Stimulated activated CD4-positive, alpha-beta T cell treated with anti-CD3 and anti-CD28 coated beads, Interleukin-12 subunit alpha, Interleukin-12 subunit beta, amount 100 ng/mL, for 48 hours (primary cell): ENCODE results near the gene TMEM178B.

Source experiments
- DNase-seq, 3 donors: peaks; one replicate each; pipeline ENCODE4 v3.0.0-alpha.2; 2020; ENCODE audit warnings: low read depth in 2 of 3, low spot score in 1 of 3

TMEM178B gene

DNA sequence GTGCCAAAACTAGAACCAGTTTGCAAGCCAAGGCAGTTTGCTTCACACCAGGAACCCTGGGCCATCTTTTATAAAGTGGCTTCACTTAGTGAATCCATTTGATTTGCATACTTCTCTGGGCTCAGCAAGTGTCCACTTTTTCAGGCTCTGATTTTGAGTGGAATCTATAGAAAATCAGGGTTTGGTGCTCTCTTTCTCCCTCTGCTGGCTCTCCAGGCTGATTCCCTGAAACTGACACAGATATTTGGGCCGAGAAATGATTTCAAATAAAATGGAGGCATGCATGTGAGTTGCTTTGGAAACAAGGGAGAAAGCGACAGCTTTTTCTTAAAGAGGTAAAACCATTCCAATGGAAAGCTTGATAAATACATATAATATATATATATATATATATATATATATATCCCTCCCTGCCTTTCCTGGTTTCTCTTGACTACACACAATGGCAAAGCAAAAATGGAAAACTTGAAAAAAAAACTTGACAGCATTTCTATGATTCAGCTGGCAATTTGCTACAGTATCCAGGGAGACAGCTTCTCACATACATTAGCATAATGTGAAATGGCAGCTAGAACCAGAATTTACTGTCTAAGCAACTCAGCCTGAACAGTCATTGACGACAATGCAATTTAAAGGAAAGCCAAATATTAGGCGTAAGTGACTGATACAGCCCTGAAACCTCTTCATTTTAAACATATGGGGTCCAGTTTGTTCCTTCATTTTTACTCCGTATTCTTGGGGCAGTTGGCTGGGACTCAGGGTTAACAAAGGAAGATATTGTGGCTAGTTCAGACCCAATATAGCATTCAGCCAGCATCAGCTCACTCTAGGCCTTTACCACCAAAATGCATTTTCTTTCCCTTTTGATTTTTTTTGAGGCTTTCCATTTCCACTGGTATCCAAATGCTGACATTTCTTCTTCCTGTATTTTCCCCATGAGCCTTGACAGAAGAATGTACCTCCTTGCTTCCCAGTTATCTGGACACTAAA, 188.5 kb downstream of the TMEM178B start:
- no peak for DNase-seq

DNA sequence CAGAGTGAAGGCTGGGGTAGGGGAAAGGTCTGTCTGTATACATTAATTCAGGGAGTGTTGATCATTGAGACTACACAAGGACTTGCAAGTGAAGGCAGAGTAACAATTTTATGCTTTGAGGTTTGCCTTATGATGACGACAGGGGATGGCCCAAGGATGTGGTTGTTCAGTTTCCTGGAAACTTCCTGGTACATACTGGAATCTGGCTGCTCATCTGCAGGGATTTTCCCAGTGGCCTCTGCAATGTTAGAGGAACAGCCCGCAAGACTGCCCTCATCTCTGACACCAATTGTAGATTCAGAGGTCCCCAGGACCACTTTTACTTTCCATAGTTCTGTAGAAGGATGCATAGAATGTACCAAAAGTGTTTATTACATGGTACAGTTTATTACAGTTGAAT, 189.6 kb downstream of the TMEM178B start:
- DNase-seq, result no peak

DNA sequence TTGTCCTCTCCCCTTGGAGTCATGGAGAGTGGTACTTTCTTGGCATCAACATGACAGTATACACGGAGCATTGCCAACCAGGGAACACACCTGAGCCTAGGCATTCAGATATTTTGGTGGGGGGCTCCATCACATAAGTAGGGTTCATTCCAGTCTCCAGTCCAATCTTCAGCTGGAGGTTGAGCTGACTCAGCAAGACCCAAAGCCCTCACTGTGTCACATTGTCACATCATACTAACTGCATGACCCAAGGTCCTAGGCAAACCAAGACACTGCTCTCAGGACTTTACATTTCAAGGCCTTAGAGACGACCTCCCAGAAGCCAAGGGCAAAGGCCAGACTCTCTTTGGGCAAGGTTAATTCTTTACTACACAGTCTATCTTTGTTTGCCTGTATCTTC, 190.1 kb downstream of the TMEM178B start:
- DNase-seq, result no peak

GRCh38 chr7:141264511-141264910, 190.6 kb downstream of the TMEM178B start:
- no peak for DNase-seq

DNA sequence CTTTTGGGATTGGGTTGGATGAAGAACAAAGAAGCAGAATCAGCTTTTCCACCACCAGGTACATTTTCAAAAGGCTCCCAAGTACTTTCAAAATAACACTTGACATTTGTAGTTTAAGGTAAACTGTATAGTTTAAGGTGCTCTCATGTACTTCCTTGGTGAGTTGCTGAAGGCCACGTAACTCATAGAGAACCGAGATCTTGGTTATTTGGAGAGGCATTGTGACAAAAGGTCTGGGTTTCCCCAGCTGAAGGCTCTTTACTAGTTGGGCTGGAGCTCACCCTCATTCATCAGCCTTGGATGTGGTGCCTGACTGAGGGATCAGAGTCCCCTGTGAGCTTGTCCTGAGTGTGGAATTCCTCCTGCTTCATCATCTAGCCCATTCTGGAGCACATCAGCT, 191.8 kb downstream of the TMEM178B start:
- no peak for DNase-seq

GRCh38 chr7:141268614-141269013, 194.8 kb downstream of the TMEM178B start:
- no peak for DNase-seq

GRCh38 chr7:141271451-141271850, 197.6 kb downstream of the TMEM178B start:
- DNase-seq, result no peak

DNA sequence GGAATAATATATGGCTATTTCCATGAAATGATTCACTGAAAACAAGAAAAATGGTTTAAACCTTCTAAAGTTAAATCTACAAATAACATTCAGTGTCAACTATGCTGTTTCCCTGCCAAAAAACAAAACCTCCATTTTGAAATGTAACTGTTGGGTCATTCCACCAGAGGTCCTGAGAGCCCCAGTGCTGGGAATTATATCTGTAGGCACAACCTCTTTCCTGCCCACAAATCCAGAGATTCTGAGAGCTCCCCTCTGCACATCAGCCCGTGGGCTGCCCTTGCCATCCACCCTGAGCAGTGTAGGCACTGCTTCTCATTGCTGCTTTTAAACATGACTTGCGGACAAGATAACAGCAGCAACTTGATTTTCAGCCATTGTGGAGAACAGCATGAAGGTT, 198.6 kb downstream of the TMEM178B start:
- DNase-seq, result no peak

GRCh38 chr7:141275350-141275749, 201.5 kb downstream of the TMEM178B start:
- DNase-seq, result no peak

- no peak for DNase-seq
Observed at GRCh38 chr7:141276031-141276430, 202.2 kb downstream of the TMEM178B start.

DNA sequence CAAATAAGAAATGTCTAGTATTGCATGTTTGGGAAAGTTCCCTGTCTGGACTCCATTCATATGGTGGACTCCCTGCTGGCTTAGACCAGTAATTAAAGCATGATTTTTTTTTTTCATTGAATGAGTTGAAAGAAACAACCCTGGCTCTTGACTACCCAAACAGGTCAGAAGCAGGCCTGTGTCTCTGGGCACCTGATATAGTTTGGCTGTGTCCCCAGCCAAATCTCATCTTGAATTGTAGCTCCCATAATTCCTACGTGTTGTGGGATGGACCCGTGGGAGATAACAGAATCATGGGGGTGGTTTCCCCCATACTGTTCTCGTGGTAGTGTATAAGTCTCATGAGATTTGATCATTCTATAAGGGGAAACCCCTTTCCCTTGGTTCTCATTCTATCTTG, 206.2 kb downstream of the TMEM178B start:
- DNase-seq, result no peak

DNA sequence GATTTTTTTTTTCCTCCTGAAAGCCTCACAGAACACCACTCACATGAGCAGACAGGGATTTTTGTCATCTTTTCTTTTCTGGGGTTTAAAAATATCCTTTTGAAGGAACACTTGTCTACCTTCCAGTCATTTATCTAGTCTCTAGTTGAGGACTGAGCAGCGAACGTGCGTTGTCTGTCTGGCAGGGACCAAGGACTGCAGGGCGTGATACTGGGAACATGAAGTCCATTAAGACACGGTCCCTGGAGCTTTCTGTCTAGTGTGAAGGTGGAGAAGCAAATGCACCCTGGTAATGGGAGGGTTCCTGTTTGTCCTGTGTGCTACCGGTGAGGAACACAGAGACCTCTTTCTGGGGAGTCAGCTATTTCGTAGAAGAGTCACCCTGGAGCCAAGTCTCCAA, 207.4 kb downstream of the TMEM178B start:
- no peak for DNase-seq

DNA sequence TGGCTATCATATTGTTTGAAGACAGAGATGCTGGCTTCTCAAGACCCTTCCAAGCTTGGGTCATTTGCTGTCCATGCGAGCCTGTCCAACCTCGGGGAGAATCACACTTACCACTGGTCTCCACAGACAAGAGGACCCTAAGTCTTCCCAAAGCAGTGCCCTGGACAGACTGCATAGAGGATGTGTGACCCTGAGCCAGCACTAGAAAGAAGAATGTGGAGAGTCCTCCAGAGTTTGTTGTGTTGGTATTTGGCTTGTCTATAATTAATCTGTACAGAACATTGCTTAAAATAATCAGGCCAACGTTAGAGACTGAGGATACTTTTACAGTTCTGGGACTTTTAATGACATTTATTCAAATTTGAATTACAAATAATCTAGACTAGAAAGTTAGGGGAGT, 212.7 kb downstream of the TMEM178B start:
- no peak for DNase-seq

DNA sequence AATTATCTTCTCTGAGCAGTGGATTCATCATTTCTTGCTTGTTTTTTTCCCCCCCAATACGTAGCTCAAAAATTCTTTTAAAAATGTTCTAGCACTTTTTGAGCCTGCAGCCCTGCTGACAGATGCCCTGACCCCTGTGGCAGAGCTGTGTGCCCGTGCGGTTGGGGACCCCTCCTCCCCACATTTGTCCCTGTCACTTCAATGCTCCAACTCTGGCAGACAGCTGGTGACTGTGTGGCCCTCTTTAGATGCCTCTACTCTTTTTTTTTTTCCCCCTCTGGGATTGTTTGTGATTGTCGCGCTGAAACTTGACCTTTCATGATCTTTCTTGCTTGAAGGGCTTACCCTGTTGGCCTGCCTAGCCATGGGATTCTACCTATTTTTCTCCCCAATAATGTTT, 214.1 kb downstream of the TMEM178B start:
- no peak for DNase-seq

GRCh38 chr7:141288626-141289025, 214.8 kb downstream of the TMEM178B start:
- DNase-seq, result no peak

- no peak for DNase-seq
Observed at GRCh38 chr7:141290365-141290764, 216.5 kb downstream of the TMEM178B start.

- no peak for DNase-seq
Observed at GRCh38 chr7:141290973-141291372, 217.1 kb downstream of the TMEM178B start.

- DNase-seq, result no peak
Observed at GRCh38 chr7:141291541-141291940, 217.7 kb downstream of the TMEM178B start.

DNA sequence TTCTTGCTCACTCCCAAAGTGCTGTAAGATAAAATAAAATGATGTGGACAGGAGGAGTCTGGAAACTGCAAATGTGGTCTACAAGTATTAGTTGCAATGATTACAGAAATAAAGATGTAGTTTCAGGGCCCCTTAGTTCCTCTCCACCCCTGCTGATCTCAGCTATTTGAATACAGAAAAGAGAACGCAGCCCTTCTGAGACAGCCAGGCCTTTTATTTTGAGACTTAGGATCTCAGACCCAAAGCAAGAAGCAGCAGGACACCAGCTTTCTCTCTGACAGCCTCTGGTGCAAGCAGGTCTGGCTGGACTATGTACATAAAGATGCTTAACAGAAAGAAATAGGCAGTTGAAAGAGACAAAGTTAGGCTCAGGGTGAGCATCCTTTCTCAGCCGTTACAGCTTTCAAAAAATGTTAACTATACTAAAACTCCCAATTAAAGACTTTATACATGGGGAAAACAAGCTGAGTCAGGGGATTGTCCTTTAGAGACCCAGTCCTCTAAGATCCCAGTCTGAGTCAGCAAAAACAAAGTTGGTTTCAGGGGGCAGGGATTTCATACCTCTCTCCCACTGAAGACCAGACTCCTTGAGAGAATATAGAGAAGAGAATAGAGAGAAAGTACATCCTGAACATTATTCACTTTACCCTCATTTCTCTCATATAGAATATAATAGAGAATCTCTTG, 220.4 kb downstream of the TMEM178B start:
- DNase-seq, result no peak

DNA sequence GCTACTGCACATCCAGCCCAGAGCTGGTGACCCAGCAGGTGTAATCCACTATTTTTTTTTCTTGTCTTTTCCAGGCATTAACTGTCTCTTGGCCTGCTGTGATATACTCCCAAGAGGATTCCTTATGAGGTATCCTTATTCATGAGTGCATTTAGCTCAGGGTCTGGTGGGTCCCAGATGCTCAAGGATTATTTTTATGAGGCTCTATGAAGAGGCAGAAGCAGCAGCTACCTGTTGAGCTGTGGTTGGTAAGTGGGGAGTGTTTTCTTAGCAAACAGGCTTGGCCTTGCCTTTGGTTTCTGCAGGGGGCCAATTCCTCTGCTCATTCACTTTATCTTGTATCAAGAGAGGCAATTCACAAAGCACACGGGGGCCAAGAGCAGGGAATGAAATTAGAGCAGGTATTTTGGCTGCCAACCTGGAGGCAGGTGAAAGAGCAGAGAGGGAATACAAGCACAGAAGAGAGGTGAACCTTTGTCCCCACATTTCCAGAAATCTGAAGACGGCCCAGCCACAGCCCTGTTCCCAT, 221.6 kb downstream of the TMEM178B start:
- DNase-seq, result no peak

DNA sequence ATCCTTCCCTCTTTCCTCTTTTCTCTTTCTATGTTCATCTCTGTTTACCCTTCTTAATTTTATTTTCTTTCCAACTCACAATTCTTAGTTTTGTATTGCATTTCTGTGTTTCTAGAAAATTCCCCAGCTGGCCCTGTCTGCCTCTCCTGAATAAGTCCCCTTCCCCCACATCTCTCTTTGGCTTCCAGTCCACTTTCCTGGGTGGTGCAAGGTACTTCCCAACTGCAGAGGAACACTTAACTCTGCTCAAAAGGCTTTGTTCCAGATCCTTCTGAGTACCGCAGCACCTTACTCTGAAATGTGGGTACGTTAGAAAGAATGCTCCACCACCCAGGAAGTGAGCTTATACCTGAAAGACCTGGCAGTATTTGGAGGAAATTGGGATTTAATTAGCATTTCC, 227.0 kb downstream of the TMEM178B start:
- no peak for DNase-seq

- no peak for DNase-seq
Observed at GRCh38 chr7:141301544-141301943, 227.7 kb downstream of the TMEM178B start.
